Bronchial smooth muscle cell (primary cell): ENCODE results near the gene ENPEP. TPM values are rescaled to one million over a fixed set of nuclear protein-coding genes. Genes with fewer than 3 reads are reported as not detected.

ENCODE experiments used
- total RNA-seq: library from RNA; depleted of rRNA; stranded (reverse); fragments of >200 nt; gene quantifications from 2 replicates; pipeline ENCODE4 v1.2.1, GENCODE V29; 2014

Gene ENPEP
- 0.16 and 0.17 TPM in 2 replicates for total RNA-seq

DNA sequence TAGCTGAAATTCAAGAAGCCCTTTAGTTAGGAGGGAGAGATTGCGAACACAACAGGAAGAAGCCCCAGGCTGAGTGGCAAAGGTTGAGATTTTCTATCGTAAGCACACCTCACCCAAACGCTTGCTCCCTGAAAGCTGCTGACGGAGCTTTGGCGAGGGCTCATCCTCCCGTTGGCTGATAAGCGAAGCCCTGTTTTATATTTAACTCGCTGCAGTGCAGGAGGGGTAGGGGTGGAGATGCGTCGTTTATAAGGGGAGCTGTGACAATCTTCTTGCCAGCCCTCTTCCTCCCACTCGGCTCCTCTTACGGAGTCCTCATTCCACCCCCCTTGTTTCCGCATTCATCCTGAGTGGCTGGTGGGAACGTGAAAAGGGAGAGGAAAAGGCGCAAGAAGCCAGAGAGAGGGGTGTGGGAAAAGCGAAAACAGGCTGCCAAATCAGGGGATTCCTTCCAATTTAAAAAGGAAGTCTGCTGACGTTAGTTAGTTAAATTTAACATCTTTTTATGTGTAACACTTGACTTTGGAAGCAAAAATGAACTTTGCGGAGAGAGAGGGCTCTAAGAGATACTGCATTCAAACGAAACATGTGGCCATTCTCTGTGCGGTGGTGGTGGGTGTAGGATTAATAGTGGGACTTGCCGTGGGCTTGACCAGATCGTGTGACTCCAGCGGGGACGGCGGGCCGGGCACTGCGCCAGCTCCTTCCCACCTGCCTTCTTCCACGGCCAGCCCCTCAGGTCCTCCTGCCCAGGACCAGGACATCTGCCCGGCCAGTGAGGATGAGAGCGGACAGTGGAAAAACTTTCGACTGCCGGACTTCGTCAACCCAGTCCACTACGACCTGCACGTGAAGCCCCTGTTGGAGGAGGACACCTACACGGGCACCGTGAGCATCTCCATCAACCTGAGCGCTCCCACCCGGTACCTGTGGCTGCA, at the start of gene ENPEP:
Gene ENPEP, plus strand, starts transcription at position 275 of the 938 bp plus-strand sequence. Its CDS starts 260 bp downstream, at position 535.

Other genes with a start within 250 kb of the ENPEP start
- 1.3 and 1.4 TPM in 2 replicates for gene PITX2, start 146.9 kb downstream of the ENPEP start, total RNA-seq